IPS-15b (cell line): ENCODE results near the gene PARK7.

Source experiments
- H3K27me3 ChIP-seq: one replicate; pipeline ENCODE4 v1.6.1; 2013; ENCODE audit warnings: low read length; ENCODE audit not compliant: control insufficient read depth, insufficient read depth
- H3K36me3 ChIP-seq: one replicate; pipeline ENCODE4 v1.6.1; 2013; ENCODE audit warnings: low read length; ENCODE audit not compliant: control insufficient read depth, insufficient read depth
- H3K4me1 ChIP-seq: one replicate; pipeline ENCODE4 v1.6.1; 2013; ENCODE audit warnings: mild to moderate bottlenecking, low read length; ENCODE audit not compliant: control insufficient read depth, insufficient read depth
- H3K4me3 ChIP-seq: one replicate; pipeline ENCODE4 v1.5.1; 2013; ENCODE audit warnings: low read depth, low read length
- H3K9ac ChIP-seq: one replicate; pipeline ENCODE4 v1.6.1; 2013; ENCODE audit warnings: low read depth, mild to moderate bottlenecking, low read length
- H3K9me3 ChIP-seq: one replicate; pipeline ENCODE4 v1.6.1; 2013; ENCODE audit warnings: mild to moderate bottlenecking, low read length; ENCODE audit not compliant: control insufficient read depth, insufficient read depth

PARK7 gene

DNA sequence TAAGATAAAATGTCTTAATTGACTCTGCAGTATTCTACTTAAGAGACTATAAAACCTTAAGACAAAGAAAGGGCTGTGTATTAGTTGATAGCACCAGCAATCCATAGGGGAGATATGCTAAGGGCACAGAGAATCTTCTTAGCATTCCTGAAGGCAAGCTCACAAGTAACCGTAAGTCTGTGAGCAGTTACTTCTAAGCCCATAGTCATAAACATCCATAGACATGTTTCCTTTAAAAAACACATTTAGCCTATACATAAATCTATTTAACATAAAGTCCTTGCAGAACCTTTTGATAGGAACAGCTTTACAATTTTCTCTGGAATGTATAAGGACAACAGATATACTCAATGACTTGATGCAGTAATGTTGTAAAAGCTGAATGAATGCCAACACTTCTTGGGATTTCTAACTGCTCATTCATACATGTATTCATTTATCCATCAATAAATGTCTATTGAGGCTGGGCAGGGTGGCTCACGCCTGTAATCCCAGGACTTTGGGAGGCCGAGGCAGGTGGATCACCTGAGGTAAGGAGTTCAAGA is 70.9 kb downstream of the PARK7 start:
- no peaks in the 10 kb centered on the region for H3K9me3 ChIP-seq
- H3K27me3 ChIP-seq, result no peaks in the 10 kb centered on the region
- no peaks in the 10 kb centered on the region for H3K36me3 ChIP-seq
- no peak overlapping the region for H3K9ac ChIP-seq
- no peak overlapping the region for H3K4me3 ChIP-seq
- H3K4me1 ChIP-seq, result peaks cover 5% of the 10 kb centered on the region

DNA sequence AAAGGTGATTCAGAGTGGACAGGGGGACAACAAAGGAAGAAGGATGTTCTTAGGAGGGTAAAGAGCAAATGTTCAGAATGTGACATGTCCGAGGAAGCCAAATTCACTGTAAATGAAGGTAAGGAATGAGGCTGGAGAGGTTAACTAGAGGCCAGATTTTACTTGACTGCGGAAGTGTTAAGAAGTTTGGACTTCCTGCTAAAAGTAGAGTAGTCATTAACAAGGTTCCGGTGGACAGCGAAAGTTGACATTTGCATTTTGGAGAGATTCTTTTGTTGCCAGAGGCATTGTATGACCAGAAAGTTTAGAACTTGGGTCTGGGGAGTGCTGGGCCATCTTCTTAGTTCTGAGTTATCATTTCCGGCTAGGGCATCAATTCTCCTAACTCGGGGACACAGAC is 71.8 kb downstream of the PARK7 start:
- no peak overlapping the region for H3K4me3 ChIP-seq
- H3K27me3 ChIP-seq, result no peaks in the 10 kb centered on the region
- no peaks in the 10 kb centered on the region for H3K36me3 ChIP-seq
- no peaks in the 10 kb centered on the region for H3K9me3 ChIP-seq
- no peak overlapping the region for H3K9ac ChIP-seq
- H3K4me1 ChIP-seq, result no peaks in the 10 kb centered on the region
